ENCODE data around the gene FSTL4. TPM values are rescaled to one million over a fixed set of nuclear protein-coding genes. Genes with fewer than 3 reads are reported as not detected.

Gene FSTL4
- polyA plus RNA-seq, 1 donor (not counting 4 experiments of a cell fraction or from before 2014, with no cell fraction given) = 1.7 TPM

DNA sequence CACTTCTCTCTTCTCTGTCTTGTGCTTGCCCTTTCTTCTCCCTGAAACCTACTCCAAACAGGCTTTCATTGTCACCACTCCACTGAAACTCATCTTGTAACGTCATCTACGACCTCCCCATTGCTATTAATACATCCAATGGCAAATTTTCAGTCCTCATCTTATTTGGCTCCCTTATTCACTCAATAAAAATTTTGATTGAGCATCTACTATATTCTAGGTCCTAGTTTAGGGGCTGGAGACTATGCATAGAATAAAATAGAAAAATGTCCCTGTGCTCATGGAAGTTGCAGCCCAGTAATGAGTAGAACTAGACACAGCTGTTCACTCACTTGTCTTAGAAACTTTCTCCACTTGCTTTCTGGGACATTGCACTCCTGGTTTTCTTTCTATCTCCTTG lies 24.9 kb upstream of the FSTL4 start:
- no peak for TF ChIP-seq CTCF (optimal IDR thresholded peaks at IDR 0.05 in 1 of 3, IDR thresholded peaks at IDR 0.05 in 1 of 3, conservative IDR thresholded peaks at IDR 0.05 in 1 of 3; ENCODE audit: extremely low read depth in 1 of 3, insufficient read depth in 2 of 3, low read length in 3 of 3)
- TF ChIP-seq EZH2 (IDR thresholded peaks at IDR 0.05; ENCODE audit: low read length) = no peak
- Histone ChIP-seq H3K79me2 (ENCODE audit: control insufficient read depth, insufficient read depth, low read length) (no peaks in the 10 kb centered on the region), H4K20me1 (ENCODE audit: control insufficient read depth, extremely low read depth, insufficient read depth, low read length) (no peaks in the 10 kb centered on the region), H3K9me3 (ENCODE audit: control insufficient read depth, low read depth, low read length) (no peaks in the 10 kb centered on the region), H3K36me3 (ENCODE audit: control insufficient read depth in 2 of 2, extremely low read depth in 1 of 2, insufficient read depth in 2 of 2, low read length in 2 of 2) (no peaks in the 10 kb centered on the region), H3K4me3 (ENCODE audit: control insufficient read depth in 2 of 3, extremely low read depth in 1 of 3, insufficient read depth in 2 of 3, low read depth in 1 of 3, low read length in 3 of 3) (no peak overlapping the region), H3K9me1 (ENCODE audit: control insufficient read depth, extremely low read depth, insufficient read depth, low read length) (no peaks in the 10 kb centered on the region), H3K4me1 (ENCODE audit: control insufficient read depth, extremely low read depth, insufficient read depth, low read length) (no peaks in the 10 kb centered on the region), H3K4me2 (ENCODE audit: control insufficient read depth, extremely low read depth, insufficient read depth, low read depth, low read length) (no peak overlapping the region), H3K9ac (ENCODE audit: control insufficient read depth, extremely low read depth, insufficient read depth, low read length) (no peak overlapping the region), H2AFZ (ENCODE audit: control insufficient read depth, low read length) (no peak overlapping the region), H3K27ac (ENCODE audit: control insufficient read depth, insufficient read depth, low read length) (no peak overlapping the region), H3K27me3 (ENCODE audit: control insufficient read depth, extremely low read depth, insufficient read depth, low read length) (no peaks in the 10 kb centered on the region)
- FAIRE-seq = no peak
- dilution Hi-C loops (cut with MboI; ENCODE audit: extremely low pct_ligation_motif_present, low sequenced_read_pairs) = no loop called here
- no peak for DNase-seq (ENCODE audit: low read depth, low spot score)

- DNase-seq (ENCODE audit: low read depth, low spot score) (no peak), FAIRE-seq (peak; percentile 80)
- H3K27me3 ChIP-seq (ENCODE audit: control insufficient read depth, extremely low read depth, insufficient read depth, low read length) = no peaks in the 10 kb centered on the region
- no peaks in the 10 kb centered on the region for H3K79me2 ChIP-seq (ENCODE audit: control insufficient read depth, insufficient read depth, low read length)
- H3K4me2 ChIP-seq (ENCODE audit: control insufficient read depth, extremely low read depth, insufficient read depth, low read depth, low read length) = no peak overlapping the region
- H3K9me3 ChIP-seq (ENCODE audit: control insufficient read depth, low read depth, low read length) = no peaks in the 10 kb centered on the region
- H3K27ac ChIP-seq (ENCODE audit: control insufficient read depth, insufficient read depth, low read length) = no peak overlapping the region
- H2AFZ ChIP-seq (ENCODE audit: control insufficient read depth, low read length) = no peak overlapping the region
- no peaks in the 10 kb centered on the region for H4K20me1 ChIP-seq (ENCODE audit: control insufficient read depth, extremely low read depth, insufficient read depth, low read length)
- no peaks in the 10 kb centered on the region for H3K36me3 ChIP-seq (ENCODE audit: control insufficient read depth in 2 of 2, extremely low read depth in 1 of 2, insufficient read depth in 2 of 2, low read length in 2 of 2)
- H3K9ac ChIP-seq (ENCODE audit: control insufficient read depth, extremely low read depth, insufficient read depth, low read length) = no peak overlapping the region
- no peaks in the 10 kb centered on the region for H3K9me1 ChIP-seq (ENCODE audit: control insufficient read depth, extremely low read depth, insufficient read depth, low read length)
- dilution Hi-C loops (cut with MboI; ENCODE audit: extremely low pct_ligation_motif_present, low sequenced_read_pairs) = no loop called here
- no peak overlapping the region for H3K4me3 ChIP-seq (ENCODE audit: control insufficient read depth in 2 of 3, extremely low read depth in 1 of 3, insufficient read depth in 2 of 3, low read depth in 1 of 3, low read length in 3 of 3)
- TF ChIP-seq EZH2 (IDR thresholded peaks at IDR 0.05; ENCODE audit: low read length) = no peak
- no peak for TF ChIP-seq CTCF (optimal IDR thresholded peaks at IDR 0.05 in 1 of 3, IDR thresholded peaks at IDR 0.05 in 1 of 3, conservative IDR thresholded peaks at IDR 0.05 in 1 of 3; ENCODE audit: extremely low read depth in 1 of 3, insufficient read depth in 2 of 3, low read length in 3 of 3)
- no peaks in the 10 kb centered on the region for H3K4me1 ChIP-seq (ENCODE audit: control insufficient read depth, extremely low read depth, insufficient read depth, low read length)
Observed at GRCh38 chr5:133635051-133635450, 22.7 kb upstream of the FSTL4 start.

Data from keratinocyte (primary cell).